Measurements from ENCODE around the gene BRINP1.

DNA sequence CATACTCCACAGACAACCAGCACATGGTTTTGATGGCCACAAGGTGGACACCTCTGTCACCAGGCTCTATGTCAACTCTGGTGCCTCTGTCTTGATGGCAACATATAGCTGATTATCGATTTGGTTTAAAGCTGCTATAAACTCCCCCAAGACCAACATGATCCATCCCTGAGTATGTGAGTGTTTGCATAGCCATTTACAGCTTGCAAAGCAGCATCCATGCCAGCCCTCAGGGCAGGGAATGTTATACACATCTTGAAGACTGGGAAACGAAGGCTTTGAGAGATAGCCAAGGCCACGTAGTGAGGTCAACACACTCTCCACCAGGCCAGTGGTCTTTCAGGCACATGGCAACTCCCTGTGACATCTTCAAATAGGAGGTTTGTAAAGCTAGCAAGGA lies 40.3 kb upstream of the BRINP1 start:
- TF ChIP-seq, protein P1, sequence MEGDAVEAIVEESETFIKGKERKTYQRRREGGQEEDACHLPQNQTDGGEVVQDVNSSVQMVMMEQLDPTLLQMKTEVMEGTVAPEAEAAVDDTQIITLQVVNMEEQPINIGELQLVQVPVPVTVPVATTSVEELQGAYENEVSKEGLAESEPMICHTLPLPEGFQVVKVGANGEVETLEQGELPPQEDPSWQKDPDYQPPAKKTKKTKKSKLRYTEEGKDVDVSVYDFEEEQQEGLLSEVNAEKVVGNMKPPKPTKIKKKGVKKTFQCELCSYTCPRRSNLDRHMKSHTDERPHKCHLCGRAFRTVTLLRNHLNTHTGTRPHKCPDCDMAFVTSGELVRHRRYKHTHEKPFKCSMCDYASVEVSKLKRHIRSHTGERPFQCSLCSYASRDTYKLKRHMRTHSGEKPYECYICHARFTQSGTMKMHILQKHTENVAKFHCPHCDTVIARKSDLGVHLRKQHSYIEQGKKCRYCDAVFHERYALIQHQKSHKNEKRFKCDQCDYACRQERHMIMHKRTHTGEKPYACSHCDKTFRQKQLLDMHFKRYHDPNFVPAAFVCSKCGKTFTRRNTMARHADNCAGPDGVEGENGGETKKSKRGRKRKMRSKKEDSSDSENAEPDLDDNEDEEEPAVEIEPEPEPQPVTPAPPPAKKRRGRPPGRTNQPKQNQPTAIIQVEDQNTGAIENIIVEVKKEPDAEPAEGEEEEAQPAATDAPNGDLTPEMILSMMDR (conservative IDR thresholded peaks at IDR 0.05; ENCODE audit: low read length), result no peak
- no peak for TF ChIP-seq EZH2phosphoT487 (IDR thresholded peaks at IDR 0.05; ENCODE audit: borderline replicate concordance)
